ENCODE measurements around the gene MYO1D.
"Not testable (repeated sequence)": the region's sequence is repeated elsewhere in the genome, so short reads cannot be mapped to it uniquely, and the experiment has no call there.

Gene MYO1D

DNA sequence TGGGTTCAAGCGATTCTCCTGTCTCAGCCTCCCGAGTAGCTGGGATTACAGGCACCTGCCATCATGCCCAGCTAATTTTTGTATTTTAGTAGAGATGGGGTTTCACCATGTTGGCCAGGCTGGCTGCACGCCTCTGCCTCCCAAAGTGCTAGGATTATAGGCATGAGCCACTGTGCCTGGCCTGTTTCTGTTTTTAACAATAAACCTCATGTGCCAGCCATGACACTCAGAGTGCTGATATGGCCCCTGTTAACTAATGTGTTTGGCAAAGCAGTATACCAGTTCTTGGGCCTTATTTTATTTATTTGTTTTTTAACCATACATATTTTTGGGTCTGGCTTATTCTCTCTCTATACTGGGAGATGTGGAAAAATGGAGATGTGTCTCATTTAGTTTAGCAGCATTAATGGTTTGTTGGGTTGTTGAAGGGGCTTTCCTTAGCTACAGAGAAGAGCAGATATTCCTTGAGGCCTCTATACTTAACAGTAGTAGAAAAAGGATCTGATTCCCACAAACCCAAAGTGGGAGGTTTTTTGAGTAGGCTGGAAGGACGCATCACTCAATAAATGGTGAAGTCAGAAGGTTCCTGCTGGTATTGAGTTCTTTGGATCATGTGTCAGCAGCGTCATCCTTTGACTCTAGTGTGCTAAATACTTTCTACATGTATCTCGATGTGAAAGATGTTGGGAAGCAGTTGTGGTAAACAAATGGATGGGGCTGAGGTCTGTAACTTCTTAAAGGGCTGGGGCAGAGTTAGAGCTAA, 406.3 kb downstream of the MYO1D start:
- H3K36me3 ChIP-seq (ENCODE audit: insufficient read depth, low read depth, low read length): peaks cover 97% of the 10 kb centered on the region
- H3K9me3 ChIP-seq (ENCODE audit: insufficient read depth, low read depth, low read length): no peaks in the 10 kb centered on the region
- H3K27me3 ChIP-seq (ENCODE audit: insufficient read depth, low read length): no peaks in the 10 kb centered on the region
- H3K4me1 ChIP-seq (ENCODE audit: insufficient read depth, low read length): no peaks in the 10 kb centered on the region
- no peak overlapping the region for H3K27ac ChIP-seq (ENCODE audit: low read length)
- no peak overlapping the region for H3K9ac ChIP-seq (ENCODE audit: low read depth, low read length)
- H3K4me3 ChIP-seq (ENCODE audit: low read length): no peak overlapping the region

DNA sequence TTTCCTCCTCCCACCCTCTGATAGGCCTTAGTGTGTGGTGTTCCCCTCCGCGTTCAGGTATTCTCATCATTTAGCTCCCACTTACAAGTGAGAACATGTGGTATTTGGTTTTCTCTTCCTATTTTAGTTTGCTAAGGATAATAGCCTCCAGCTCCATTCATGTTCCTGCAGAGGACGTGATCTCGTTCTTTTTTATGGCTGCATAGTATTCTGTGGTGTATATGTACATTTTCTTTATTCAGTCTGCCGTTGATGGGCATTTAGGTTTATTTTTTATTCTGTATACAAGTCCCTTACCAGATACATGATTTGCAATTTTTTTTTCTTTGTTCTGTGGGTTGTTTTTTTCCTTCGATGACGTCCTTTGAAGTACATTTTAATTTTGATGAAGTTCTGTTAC, 409.0 kb downstream of the MYO1D start:
- H3K36me3 ChIP-seq (ENCODE audit: insufficient read depth, low read depth, low read length): peaks cover 97% of the 10 kb centered on the region

DNA sequence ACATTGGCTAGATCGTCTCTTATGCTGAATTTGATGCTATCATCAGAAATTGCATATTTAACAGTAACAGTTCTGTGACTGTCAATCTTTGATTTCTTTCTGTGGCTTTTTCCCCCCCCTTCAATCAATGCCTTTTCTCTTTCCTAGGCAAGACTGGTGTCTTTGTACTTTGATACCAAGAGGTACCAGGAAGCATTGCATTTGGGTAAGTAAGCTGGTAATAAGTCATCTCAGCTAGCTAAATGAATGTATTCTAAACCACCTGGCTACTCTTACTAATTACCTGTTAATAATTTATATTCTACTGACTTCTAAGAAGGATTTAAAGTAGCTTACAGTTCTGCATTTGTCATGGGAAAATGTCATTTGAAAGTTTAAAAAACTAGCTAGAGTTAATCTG, 412.6 kb downstream of the MYO1D start:
- Histone ChIP-seq H3K27me3 (ENCODE audit: insufficient read depth, low read length) (no peaks in the 10 kb centered on the region), H3K4me1 (ENCODE audit: insufficient read depth, low read length) (no peaks in the 10 kb centered on the region), H3K4me3 (ENCODE audit: low read length) (no peak overlapping the region), H3K9me3 (ENCODE audit: insufficient read depth, low read depth, low read length) (no peaks in the 10 kb centered on the region), H3K36me3 (ENCODE audit: insufficient read depth, low read depth, low read length) (peaks cover 90% of the 10 kb centered on the region), H3K9ac (ENCODE audit: low read depth, low read length) (no peak overlapping the region), H3K27ac (ENCODE audit: low read length) (no peak overlapping the region)

More for the DNA sequence above, 409.0 kb downstream of the MYO1D start:
- Histone ChIP-seq H3K9me3 (ENCODE audit: insufficient read depth, low read depth, low read length) (no peaks in the 10 kb centered on the region), H3K27me3 (ENCODE audit: insufficient read depth, low read length) (no peaks in the 10 kb centered on the region), H3K4me1 (ENCODE audit: insufficient read depth, low read length) (no peaks in the 10 kb centered on the region), H3K9ac (ENCODE audit: low read depth, low read length) (no peak overlapping the region), H3K4me3 (ENCODE audit: low read length) (no peak overlapping the region), H3K27ac (ENCODE audit: low read length) (no peak overlapping the region)

DNA sequence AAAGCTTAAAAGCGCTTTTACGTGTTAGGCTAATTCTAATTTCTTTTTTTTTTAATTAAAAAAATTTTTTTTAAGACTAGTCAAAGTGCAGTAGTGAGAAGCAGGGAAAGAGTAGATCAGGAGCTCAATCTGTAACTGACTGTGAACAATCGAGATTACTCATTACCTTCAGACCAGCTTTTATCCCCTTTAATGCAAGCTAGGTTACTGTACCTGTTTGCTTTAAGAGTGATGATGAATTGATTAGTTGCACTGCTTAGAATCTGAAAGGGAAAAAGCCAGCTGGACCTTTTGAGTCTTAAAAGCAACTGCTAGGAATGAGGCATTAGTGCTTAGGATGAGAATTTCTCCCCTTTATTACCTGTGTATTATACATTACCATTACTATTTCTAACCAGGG, 413.6 kb downstream of the MYO1D start:
- Histone ChIP-seq H3K9me3 (ENCODE audit: insufficient read depth, low read depth, low read length) (no peaks in the 10 kb centered on the region), H3K27me3 (ENCODE audit: insufficient read depth, low read length) (no peaks in the 10 kb centered on the region), H3K36me3 (ENCODE audit: insufficient read depth, low read depth, low read length) (peaks cover 88% of the 10 kb centered on the region), H3K27ac (ENCODE audit: low read length) (no peak overlapping the region), H3K4me3 (ENCODE audit: low read length) (no peak overlapping the region), H3K4me1 (ENCODE audit: insufficient read depth, low read length) (no peaks in the 10 kb centered on the region), H3K9ac (ENCODE audit: low read depth, low read length) (no peak overlapping the region)

DNA sequence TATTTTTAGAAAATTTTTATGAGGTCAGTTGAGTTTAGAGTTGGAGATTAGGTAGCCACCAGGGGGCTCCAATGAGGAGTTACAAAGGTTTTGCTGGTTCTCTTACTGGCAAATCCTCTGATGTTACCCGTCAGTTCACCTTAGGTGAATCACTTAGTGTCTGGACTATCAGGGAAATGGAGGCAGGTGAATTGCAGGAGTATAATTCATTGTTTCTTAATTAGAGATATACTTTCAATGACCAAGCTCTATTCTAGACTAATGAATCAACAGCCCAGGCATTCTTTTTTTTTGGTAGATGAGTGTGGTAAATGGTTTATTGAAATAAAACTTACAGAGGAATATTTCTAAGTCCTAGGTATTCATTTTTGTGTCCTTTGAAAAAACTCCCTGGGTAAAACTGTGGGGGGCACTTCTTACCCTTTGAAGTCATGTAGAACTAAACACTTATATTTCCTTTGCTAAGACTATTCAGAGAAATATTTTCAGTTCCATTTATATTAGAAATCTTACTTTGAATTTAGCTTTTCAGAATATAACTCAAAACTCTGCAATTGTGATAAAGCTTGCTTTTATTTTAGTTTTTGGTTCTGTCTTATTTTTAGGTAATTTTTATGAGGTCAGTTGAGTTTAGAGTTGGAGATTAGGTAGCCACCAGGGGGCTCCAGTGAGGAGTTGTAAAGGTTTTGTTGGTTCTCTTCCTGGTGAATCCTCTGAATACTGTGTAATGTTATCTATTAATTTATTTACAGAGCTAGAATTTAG, 414.9 kb downstream of the MYO1D start:
- H3K27ac ChIP-seq (ENCODE audit: low read length): no peak overlapping the region
- no peaks in the 10 kb centered on the region for H3K27me3 ChIP-seq (ENCODE audit: insufficient read depth, low read length)
- H3K36me3 ChIP-seq (ENCODE audit: insufficient read depth, low read depth, low read length): peaks cover 90% of the 10 kb centered on the region
- H3K4me3 ChIP-seq (ENCODE audit: low read length): no peak overlapping the region
- H3K9ac ChIP-seq (ENCODE audit: low read depth, low read length): no peak overlapping the region
- H3K9me3 ChIP-seq (ENCODE audit: insufficient read depth, low read depth, low read length): no peaks in the 10 kb centered on the region
- no peaks in the 10 kb centered on the region for H3K4me1 ChIP-seq (ENCODE audit: insufficient read depth, low read length)

DNA sequence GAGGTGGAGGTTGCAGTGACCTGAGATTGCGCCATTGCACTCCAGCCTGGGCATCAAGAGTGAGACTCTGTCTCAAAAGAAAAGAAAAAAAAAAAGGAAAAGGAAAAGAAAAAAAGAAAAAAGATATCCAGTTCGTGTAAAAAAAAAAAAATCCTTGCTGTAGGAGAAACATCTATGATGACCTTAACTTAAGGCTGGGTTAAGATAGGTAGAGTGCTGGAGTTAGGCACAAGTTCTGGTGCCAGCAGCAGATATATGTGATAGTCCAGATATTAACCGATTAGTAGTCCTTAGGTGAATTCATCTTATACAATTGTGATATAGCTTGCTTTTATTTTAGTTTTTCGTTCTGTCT, 415.4 kb downstream of the MYO1D start:
- Histone ChIP-seq H3K4me3 (ENCODE audit: low read length) (no peak overlapping the region), H3K27ac (ENCODE audit: low read length) (no peak overlapping the region), H3K36me3 (ENCODE audit: insufficient read depth, low read depth, low read length) (peaks cover 89% of the 10 kb centered on the region), H3K27me3 (ENCODE audit: insufficient read depth, low read length) (no peaks in the 10 kb centered on the region), H3K9ac (ENCODE audit: low read depth, low read length) (no peak overlapping the region), H3K4me1 (ENCODE audit: insufficient read depth, low read length) (no peaks in the 10 kb centered on the region), H3K9me3 (ENCODE audit: insufficient read depth, low read depth, low read length) (no peaks in the 10 kb centered on the region)

DNA sequence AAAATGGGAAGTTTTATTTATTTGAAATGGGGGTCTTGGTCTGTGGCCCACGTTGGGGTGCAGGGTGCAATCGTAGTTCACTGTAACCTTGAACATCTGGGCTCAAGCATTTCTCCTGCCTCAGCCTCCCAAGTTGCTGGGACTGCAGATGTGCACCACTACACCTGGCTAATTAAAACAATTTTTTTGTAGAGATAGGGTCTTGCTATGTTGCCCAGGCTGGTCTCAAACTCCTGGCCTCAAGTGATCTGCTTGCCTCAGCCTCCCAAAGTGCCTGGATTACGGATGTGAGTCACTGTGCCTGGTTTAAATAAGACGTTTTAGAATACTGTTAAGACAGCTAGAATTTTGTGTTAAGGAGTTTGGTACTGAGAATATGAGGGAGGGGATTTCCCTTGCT, 416.9 kb downstream of the MYO1D start:
- Histone ChIP-seq H3K9me3 (ENCODE audit: insufficient read depth, low read depth, low read length) (no peaks in the 10 kb centered on the region), H3K27me3 (ENCODE audit: insufficient read depth, low read length) (no peaks in the 10 kb centered on the region), H3K9ac (ENCODE audit: low read depth, low read length) (no peak overlapping the region), H3K4me3 (ENCODE audit: low read length) (no peak overlapping the region), H3K36me3 (ENCODE audit: insufficient read depth, low read depth, low read length) (peaks cover 86% of the 10 kb centered on the region), H3K4me1 (ENCODE audit: insufficient read depth, low read length) (no peaks in the 10 kb centered on the region), H3K27ac (ENCODE audit: low read length) (no peak overlapping the region)

DNA sequence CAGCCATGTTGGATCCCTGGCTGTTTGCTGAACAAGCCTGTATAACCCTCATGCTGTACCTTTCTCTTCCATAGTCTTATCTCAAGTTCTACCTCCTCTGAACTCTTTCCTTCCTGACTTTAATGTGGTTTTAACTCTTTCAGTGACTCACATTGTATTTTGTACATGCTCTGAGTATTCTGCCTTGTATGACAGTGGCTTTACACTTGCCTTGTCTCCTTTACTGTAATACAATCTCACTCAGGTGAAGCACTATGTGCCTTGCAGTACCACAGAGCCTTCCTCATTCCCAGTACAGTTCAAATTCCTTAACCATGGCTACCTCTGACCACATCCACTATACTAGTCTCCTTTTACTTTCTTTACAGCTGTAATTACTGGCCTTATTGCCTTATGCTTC, 418.6 kb downstream of the MYO1D start:
- Histone ChIP-seq H3K9me3 (ENCODE audit: insufficient read depth, low read depth, low read length) (no peaks in the 10 kb centered on the region), H3K27me3 (ENCODE audit: insufficient read depth, low read length) (no peaks in the 10 kb centered on the region), H3K27ac (ENCODE audit: low read length) (no peak overlapping the region), H3K4me3 (ENCODE audit: low read length) (no peak overlapping the region), H3K9ac (ENCODE audit: low read depth, low read length) (no peak overlapping the region), H3K36me3 (ENCODE audit: insufficient read depth, low read depth, low read length) (peaks cover 86% of the 10 kb centered on the region), H3K4me1 (ENCODE audit: insufficient read depth, low read length) (no peaks in the 10 kb centered on the region)

DNA sequence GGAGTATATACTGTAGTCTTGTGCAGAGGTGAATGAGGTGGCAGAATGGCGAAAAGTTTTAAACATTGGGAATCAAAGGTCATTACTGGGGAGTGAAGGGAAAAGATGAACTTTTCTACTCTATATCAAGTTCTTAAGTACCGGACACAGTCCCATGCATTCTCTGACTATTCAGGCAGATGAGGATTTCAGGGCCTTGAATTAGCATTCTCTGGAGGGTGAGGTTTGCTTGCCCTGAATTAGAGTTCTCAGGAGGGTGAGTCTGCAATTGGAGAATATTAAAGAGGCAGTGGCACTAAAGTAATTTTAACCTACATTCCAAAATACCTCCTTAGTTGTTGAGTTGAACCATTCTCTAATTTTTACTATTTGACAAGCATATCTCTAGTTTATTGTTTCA, 423.6 kb downstream of the MYO1D start:
- Histone ChIP-seq H3K9me3 (ENCODE audit: insufficient read depth, low read depth, low read length) (no peaks in the 10 kb centered on the region), H3K4me3 (ENCODE audit: low read length) (no peak overlapping the region), H3K27ac (ENCODE audit: low read length) (no peak overlapping the region), H3K36me3 (ENCODE audit: insufficient read depth, low read depth, low read length) (peaks cover 95% of the 10 kb centered on the region), H3K27me3 (ENCODE audit: insufficient read depth, low read length) (no peaks in the 10 kb centered on the region), H3K4me1 (ENCODE audit: insufficient read depth, low read length) (no peaks in the 10 kb centered on the region), H3K9ac (ENCODE audit: low read depth, low read length) (no peak overlapping the region)

DNA sequence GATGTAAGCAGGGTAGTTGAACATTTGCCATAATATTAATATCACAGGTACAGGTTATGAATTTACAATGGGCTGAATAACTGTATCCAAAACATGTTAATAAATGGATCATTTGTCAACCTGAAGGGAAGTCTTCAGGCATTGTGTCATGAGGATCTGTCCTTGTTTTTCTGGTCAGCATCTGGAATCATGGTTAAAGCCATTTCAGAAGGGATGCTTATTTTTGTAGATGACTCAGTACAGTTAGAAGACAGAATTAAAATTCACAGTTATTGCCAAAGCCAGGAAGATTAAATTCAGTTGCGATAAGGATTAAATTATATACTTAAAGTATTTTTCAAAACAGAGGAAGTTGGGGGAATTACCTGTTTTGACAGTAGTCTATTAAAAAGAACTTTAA, 424.6 kb downstream of the MYO1D start:
- no peak overlapping the region for H3K4me3 ChIP-seq (ENCODE audit: low read length)
- no peaks in the 10 kb centered on the region for H3K9me3 ChIP-seq (ENCODE audit: insufficient read depth, low read depth, low read length)
- H3K4me1 ChIP-seq (ENCODE audit: insufficient read depth, low read length): no peaks in the 10 kb centered on the region
- no peak overlapping the region for H3K27ac ChIP-seq (ENCODE audit: low read length)
- H3K27me3 ChIP-seq (ENCODE audit: insufficient read depth, low read length): no peaks in the 10 kb centered on the region
- peaks cover 95% of the 10 kb centered on the region for H3K36me3 ChIP-seq (ENCODE audit: insufficient read depth, low read depth, low read length)
- H3K9ac ChIP-seq (ENCODE audit: low read depth, low read length): no peak overlapping the region

DNA sequence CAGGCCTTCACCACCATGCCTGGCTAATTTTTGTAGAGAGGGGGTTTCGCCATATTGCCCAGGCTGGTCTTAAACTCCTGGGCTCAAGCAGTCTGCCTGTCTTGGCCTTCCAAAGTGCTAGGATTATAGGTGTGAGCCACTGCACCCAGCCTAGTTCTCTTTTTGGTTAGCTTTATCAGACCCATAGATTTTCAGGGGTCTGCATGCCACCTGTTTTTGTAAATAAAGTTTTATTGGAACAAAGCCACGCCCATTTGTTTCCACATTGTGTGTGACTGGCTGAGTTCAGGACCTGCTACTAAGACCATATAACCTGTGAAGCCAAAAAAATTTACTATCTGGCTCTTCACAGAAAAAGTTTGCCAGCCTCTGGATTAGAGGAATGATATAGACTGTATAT, 425.0 kb downstream of the MYO1D start:
- Histone ChIP-seq H3K27ac (ENCODE audit: low read length) (no peak overlapping the region), H3K27me3 (ENCODE audit: insufficient read depth, low read length) (no peaks in the 10 kb centered on the region), H3K4me1 (ENCODE audit: insufficient read depth, low read length) (no peaks in the 10 kb centered on the region), H3K4me3 (ENCODE audit: low read length) (no peak overlapping the region), H3K9ac (ENCODE audit: low read depth, low read length) (no peak overlapping the region), H3K36me3 (ENCODE audit: insufficient read depth, low read depth, low read length) (peaks cover 95% of the 10 kb centered on the region), H3K9me3 (ENCODE audit: insufficient read depth, low read depth, low read length) (no peaks in the 10 kb centered on the region)

DNA sequence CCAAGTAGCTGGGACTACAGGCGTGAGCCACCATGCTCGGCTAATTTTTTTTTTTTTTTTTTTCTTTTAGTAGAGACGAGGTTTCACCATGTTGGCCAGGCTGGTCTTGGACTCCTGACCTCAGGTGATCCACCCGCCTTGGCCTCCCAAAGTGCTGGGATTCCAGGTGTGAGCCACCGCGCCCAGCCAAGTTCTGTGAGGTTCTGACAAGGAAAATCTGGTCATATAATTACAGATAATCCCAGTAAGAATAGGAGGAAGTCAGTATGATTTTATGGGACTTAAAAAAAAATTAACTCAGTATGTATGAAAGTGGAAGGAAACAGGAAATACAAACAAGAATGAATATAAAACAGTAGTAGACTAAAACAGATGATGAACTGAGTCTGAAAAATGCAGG, 426.5 kb downstream of the MYO1D start:
- H3K27ac ChIP-seq (ENCODE audit: low read length); H3K4me3 ChIP-seq (ENCODE audit: low read length); H3K9ac ChIP-seq (ENCODE audit: low read depth, low read length); H3K9me3 ChIP-seq (ENCODE audit: insufficient read depth, low read depth, low read length); H3K27me3 ChIP-seq (ENCODE audit: insufficient read depth, low read length); H3K4me1 ChIP-seq (ENCODE audit: insufficient read depth, low read length): not testable (repeated sequence)
- H3K36me3 ChIP-seq (ENCODE audit: insufficient read depth, low read depth, low read length): peaks cover 94% of the 10 kb centered on the region

All from iPS-20b (cell line).